ENCODE results near the gene KLK11. TPM values are rescaled to one million over a fixed set of nuclear protein-coding genes. Genes with fewer than 3 reads are reported as not detected.
A peak's percentile ranks its signal among the peaks of the same experiment; 100 is the strongest.

KLK11 gene
- total RNA-seq, 2 donors from 2014 or later: not detected

GRCh38 chr19:51025401-51025800 lies 1.0 kb downstream of the KLK11 start:
- ATAC-seq (replicated peaks in 1 of 2): no peak
- H3K27ac Mint-ChIP-seq: no peak overlapping the region

DNA sequence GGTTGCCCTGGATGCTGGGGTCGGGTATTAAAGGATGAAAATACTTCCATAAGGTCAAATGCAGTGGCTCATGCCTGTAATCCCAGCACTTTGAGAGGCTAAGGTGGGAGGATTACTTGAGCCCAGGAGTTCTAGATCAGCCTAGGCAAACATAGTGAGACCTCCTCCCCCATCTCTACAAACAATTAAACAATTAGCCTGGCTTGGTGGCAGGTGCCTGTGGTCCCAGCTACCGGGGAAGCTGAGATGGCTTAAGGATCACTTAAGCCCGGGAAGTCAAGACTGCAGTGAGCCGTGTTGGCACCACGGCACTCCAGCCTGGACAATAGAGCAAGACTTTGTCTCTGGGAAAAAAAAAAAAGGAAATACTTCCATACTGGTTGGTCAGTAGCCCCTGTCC lies 1.5 kb downstream of the KLK11 start:
- DNase-seq (no peak), ATAC-seq (replicated peaks in 1 of 2) (no peak)
- Mint-ChIP-seq H3K27ac (no peak overlapping the region), H3K27me3 (ENCODE audit: low read depth) (peaks cover 25% of the 10 kb centered on the region), H3K36me3 (ENCODE audit: insufficient read depth in 2 of 2) (no peaks in the 10 kb centered on the region), H3K9me3 (no peaks in the 10 kb centered on the region), H3K4me1 (ENCODE audit: low read depth) (no peaks in the 10 kb centered on the region), H3K4me3 (no peak overlapping the region)

More at GRCh38 chr19:51025401-51025800, 1.0 kb downstream of the KLK11 start:
- DNase-seq: no peak
- Mint-ChIP-seq H3K4me3 (no peak overlapping the region), H3K9me3 (no peaks in the 10 kb centered on the region), H3K27me3 (ENCODE audit: low read depth) (peaks cover 21% of the 10 kb centered on the region), H3K4me1 (ENCODE audit: low read depth) (no peaks in the 10 kb centered on the region), H3K36me3 (ENCODE audit: insufficient read depth in 2 of 2) (no peaks in the 10 kb centered on the region)

GRCh38 chr19:51023946-51024345 lies 2.5 kb downstream of the KLK11 start:
- ATAC-seq (replicated peaks in 1 of 2) (no peak), DNase-seq (no peak)
- Mint-ChIP-seq H3K36me3 (ENCODE audit: insufficient read depth in 2 of 2) (no peaks in the 10 kb centered on the region), H3K4me3 (no peak overlapping the region), H3K27ac (no peak overlapping the region), H3K27me3 (ENCODE audit: low read depth) (peaks cover 30% of the 10 kb centered on the region), H3K9me3 (no peaks in the 10 kb centered on the region), H3K4me1 (ENCODE audit: low read depth) (no peaks in the 10 kb centered on the region)

DNA sequence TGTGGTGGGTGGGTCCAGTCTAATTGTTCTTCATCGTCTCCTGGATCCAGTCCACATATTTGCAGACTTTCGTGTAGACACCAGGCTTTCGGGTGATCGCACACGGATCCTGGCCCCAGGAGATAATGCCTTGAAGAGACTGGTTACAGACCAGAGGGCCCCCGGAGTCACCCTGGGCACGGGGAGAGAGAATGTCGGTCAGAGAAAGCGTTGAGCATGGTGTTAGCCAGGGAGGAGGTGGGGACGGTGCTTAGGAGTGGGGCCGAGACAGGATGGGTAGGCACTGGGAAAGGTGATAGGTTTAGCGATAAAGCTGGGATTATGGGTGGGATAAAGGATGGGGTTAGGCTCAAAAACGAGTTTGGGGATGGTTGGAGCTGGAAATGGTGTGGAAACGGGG lies 3.9 kb downstream of the KLK11 start:
- ATAC-seq (replicated peaks in 1 of 2) (no peak), DNase-seq (no peak)
- H3K27ac Mint-ChIP-seq: no peak overlapping the region
- H3K27me3 Mint-ChIP-seq (ENCODE audit: low read depth): peaks cover 40% of the 10 kb centered on the region
- peaks cover 13% of the 10 kb centered on the region for H3K4me1 Mint-ChIP-seq (ENCODE audit: low read depth)
- H3K9me3 Mint-ChIP-seq: no peaks in the 10 kb centered on the region
- peaks cover 3% of the 10 kb centered on the region in 2 donors for H3K36me3 Mint-ChIP-seq (ENCODE audit: insufficient read depth in 2 of 2)
- no peak overlapping the region for H3K4me3 Mint-ChIP-seq

- ATAC-seq (replicated peaks in 1 of 2) (no peak), DNase-seq (no peak)
- H3K4me3 Mint-ChIP-seq: no peak overlapping the region
- peaks cover 3% of the 10 kb centered on the region in 2 donors for H3K36me3 Mint-ChIP-seq (ENCODE audit: insufficient read depth in 2 of 2)
- peaks cover 21% of the 10 kb centered on the region for H3K4me1 Mint-ChIP-seq (ENCODE audit: low read depth)
- peaks cover 43% of the 10 kb centered on the region for H3K27me3 Mint-ChIP-seq (ENCODE audit: low read depth)
- no peaks in the 10 kb centered on the region for H3K9me3 Mint-ChIP-seq
- no peak overlapping the region for H3K27ac Mint-ChIP-seq
Observed at GRCh38 chr19:51020988-51021651, 5.3 kb downstream of the KLK11 start.

DNA sequence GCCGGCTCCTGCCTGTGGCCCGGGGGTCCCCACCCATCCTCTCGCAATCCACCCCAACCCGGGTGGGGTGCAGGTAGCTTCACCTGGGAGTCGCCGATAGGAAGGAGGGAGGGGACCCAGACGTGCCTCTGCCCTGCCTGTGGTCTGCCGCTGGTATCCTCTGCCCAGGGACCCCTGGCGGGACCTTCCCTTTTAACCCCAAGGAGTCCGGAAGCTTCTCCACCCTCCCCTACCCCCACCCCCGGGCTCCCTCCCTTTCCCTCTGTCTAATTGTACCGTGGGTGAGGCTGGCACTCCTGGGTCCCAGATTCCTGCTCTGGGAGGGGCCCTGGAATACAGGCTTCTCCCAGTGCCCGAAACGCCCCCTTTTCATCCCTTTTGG lies 6.9 kb downstream of the KLK11 start, which contains the start of gene KLK10:
Gene KLK10 (minus strand): TSS at position 166 of the 382 bp plus-strand sequence. CDS start 579 bp downstream, outside the sequence.
- peaks cover 59% of the 10 kb centered on the region for H3K27me3 Mint-ChIP-seq (ENCODE audit: low read depth)

GRCh38 chr19:51018745-51019543 lies 7.5 kb downstream of the KLK11 start:
- peaks cover 3 to 5% of the 10 kb centered on the region in 2 donors for H3K36me3 Mint-ChIP-seq (ENCODE audit: insufficient read depth in 2 of 2)
- peak overlapping the region; percentile 83 to 94 for H3K4me3 Mint-ChIP-seq
- peaks cover 21% of the 10 kb centered on the region for H3K4me1 Mint-ChIP-seq (ENCODE audit: low read depth)
- DNase-seq (no peak), ATAC-seq (replicated peaks in 1 of 2) (no peak)
- H3K9me3 Mint-ChIP-seq: no peaks in the 10 kb centered on the region
- no peak overlapping the region for H3K27ac Mint-ChIP-seq
- peaks cover 64% of the 10 kb centered on the region for H3K27me3 Mint-ChIP-seq (ENCODE audit: low read depth)

More for the DNA sequence above, 6.9 kb downstream of the KLK11 start, which contains the start of gene KLK10:
- Mint-ChIP-seq H3K27ac (no peak within 1 kb of the TSS), H3K4me3 (peak within 1 kb of the TSS; percentile 83 to 94), H3K36me3 (ENCODE audit: insufficient read depth in 2 of 2) (peaks cover 3 to 5% of the 10 kb centered on the region in 2 donors), H3K9me3 (no peaks in the 10 kb centered on the region), H3K4me1 (ENCODE audit: low read depth) (peaks cover 21% of the 10 kb centered on the region)
- ATAC-seq (replicated peaks in 1 of 2) (no peak), DNase-seq (no peak)

DNA sequence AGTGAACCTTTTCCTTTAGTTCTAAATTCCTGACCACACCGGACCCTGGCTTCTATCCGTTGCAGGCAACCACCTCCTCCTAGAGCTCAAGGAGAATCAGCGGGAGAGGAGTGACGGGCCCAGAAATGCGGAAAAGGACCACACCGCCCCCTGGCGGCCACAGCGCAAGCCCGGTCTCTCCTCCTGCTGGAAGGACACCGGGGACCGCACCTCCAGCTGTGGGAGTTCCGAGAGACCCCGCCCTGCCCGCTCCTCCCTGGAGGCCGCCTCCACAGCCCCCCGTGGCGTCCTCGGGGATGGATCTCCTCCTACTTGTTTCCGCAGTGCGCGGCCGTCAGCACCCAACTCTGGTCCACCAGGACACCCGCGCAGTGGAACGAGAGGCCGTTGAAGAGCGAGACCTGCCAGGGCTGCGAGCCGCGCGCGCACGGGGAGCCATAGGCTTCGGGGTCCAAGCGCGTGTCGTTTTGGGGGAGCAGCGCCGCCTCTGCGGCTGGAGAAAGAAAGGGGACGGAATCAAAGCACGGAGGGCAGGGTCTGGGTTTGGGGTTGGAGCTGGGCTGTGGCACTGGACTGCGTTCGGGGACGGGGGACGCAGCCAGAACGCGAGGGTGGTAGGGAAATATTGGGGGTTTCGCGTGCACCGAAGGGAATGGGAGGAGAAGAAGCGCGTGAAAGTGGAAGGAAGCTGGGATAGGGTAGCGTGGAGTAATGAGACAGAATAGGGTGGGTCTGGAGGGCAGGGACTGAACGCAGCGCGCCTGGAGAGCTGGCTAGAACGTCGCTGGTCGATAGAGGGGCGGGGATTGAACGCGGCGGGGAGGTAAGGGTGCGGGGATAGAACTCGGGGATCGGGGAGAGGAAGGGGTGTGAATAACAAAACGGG lies 9.4 kb downstream of the KLK11 start:
- DNase-seq (peak; percentile 31 to 65), ATAC-seq (replicated peaks in 1 of 2) (peak in 1 of 2 donors; percentile 49)
- Mint-ChIP-seq H3K27me3 (ENCODE audit: low read depth) (peaks cover 72% of the 10 kb centered on the region), H3K4me1 (ENCODE audit: low read depth) (peaks cover 21% of the 10 kb centered on the region), H3K27ac (no peak overlapping the region), H3K36me3 (ENCODE audit: insufficient read depth in 2 of 2) (peaks cover 3 to 5% of the 10 kb centered on the region in 2 donors), H3K9me3 (no peaks in the 10 kb centered on the region), H3K4me3 (peak overlapping the region; percentile 50 to 70)

GRCh38 chr19:51015691-51016267 lies 10.6 kb downstream of the KLK11 start:
- no peak for DNase-seq
- H3K36me3 Mint-ChIP-seq (ENCODE audit: insufficient read depth in 2 of 2): peaks cover 3 to 5% of the 10 kb centered on the region in 2 donors
- H3K27me3 Mint-ChIP-seq (ENCODE audit: low read depth): peaks cover 72% of the 10 kb centered on the region
- H3K27ac Mint-ChIP-seq: no peak overlapping the region
- no peak overlapping the region for H3K4me3 Mint-ChIP-seq
- peaks cover 21% of the 10 kb centered on the region for H3K4me1 Mint-ChIP-seq (ENCODE audit: low read depth)
- no peaks in the 10 kb centered on the region for H3K9me3 Mint-ChIP-seq
- no peak for ATAC-seq (replicated peaks in 1 of 2)

- Mint-ChIP-seq H3K36me3 (ENCODE audit: insufficient read depth in 2 of 2) (peaks cover 3 to 5% of the 10 kb centered on the region in 2 donors), H3K4me3 (no peak overlapping the region), H3K27me3 (ENCODE audit: low read depth) (peaks cover 66% of the 10 kb centered on the region), H3K4me1 (ENCODE audit: low read depth) (peaks cover 21% of the 10 kb centered on the region), H3K9me3 (no peaks in the 10 kb centered on the region), H3K27ac (no peak overlapping the region)
- no peak for ATAC-seq (replicated peaks in 1 of 2)
- no peak for DNase-seq
Observed at GRCh38 chr19:51014242-51014641, 12.2 kb downstream of the KLK11 start.

DNA sequence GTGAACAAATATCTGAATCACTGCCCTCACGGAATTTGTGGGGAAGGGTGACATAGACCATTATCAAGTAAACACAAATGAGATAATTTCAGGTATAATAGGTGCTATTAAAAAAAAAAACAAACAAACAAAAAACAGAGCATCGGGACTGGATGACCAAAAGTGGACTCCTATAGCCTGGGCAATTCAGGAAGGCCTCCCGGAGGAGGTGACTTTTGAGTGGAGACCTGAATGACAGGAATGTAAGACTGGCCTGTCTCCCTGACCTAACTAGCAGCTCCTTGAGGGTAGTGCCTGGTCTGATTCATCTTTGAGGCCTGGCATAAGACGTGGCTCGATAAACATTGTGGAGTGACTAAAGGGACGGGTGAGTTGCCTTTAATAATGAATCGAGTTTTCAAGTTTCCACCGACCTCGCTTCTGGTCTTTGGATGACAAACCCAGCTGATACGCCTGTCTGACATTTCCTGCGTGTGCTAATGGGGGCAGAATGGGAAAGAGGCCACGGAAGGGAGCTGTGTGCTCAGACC lies 13.7 kb downstream of the KLK11 start:
- DNase-seq: no peak
- Mint-ChIP-seq H3K4me1 (ENCODE audit: low read depth) (peaks cover 10% of the 10 kb centered on the region), H3K27ac (no peak overlapping the region), H3K36me3 (ENCODE audit: insufficient read depth in 2 of 2) (peaks cover 0 to 2% of the 10 kb centered on the region in 2 donors), H3K9me3 (no peaks in the 10 kb centered on the region), H3K27me3 (ENCODE audit: low read depth) (peaks cover 55% of the 10 kb centered on the region), H3K4me3 (no peak overlapping the region)
- ATAC-seq (replicated peaks in 1 of 2): no peak

DNA sequence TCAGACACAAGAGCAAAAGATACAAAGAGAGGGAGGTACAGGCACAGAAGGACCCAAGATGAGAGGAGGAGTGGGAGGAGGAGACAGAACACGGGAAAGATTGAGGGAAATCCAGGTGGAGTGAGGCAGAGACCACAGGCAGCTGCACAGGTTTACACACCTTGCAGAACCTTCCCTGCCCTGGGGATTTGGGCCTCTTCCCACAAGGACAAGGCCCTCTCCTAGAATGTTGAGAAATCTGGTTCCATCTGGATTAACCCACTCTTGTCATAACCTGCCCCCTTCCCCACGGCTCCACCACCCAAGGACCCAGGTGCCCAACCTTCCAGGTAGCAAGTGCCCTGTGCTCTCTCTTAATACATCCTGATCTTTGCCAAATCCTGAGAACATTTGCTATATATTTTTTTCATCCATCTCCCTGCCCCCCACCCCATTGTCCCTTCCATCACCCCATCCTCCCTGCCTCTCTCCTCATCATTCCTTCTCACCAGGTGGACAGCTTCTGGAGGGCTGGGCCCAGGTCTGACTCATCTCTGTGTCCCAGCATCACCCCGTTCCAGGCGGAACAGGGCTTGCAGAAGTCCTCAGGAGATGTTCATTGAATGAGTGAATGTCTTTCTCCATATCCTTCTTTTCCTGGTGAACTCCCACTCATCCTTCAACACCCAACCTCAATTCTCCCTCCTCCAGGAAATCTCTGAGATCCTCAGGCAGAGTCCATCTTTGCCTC lies 16.2 kb downstream of the KLK11 start:
- Mint-ChIP-seq H3K9me3 (no peaks in the 10 kb centered on the region), H3K27me3 (ENCODE audit: low read depth) (peaks cover 30% of the 10 kb centered on the region), H3K4me3 (no peak overlapping the region), H3K4me1 (ENCODE audit: low read depth) (no peaks in the 10 kb centered on the region), H3K36me3 (ENCODE audit: insufficient read depth in 2 of 2) (no peaks in the 10 kb centered on the region), H3K27ac (no peak overlapping the region)
- DNase-seq (no peak), ATAC-seq (replicated peaks in 1 of 2) (no peak)
